Gastroesophageal sphincter (tissue), 3 donors: Measurements from ENCODE around the gene BUD31.

Experiments
- CTCF ChIP-seq, 4 experiments: fragments of 200-600 bp in 2 of 4; fragments of 450-650 bp in 2 of 4; sonication (generic) in 1 of 4; IDR thresholded peaks; one replicate each; pipeline ENCODE4 v1.5.1; 2017 to 2019; ENCODE audit warnings: antibody characterized with exemption in 4 of 4, mild to moderate bottlenecking in 2 of 4, moderate library complexity in 2 of 4
- EP300 ChIP-seq: sonication (generic); formaldehyde crosslinking; IDR thresholded peaks from one replicate; pipeline ENCODE4 v1.6.1; 2017; ENCODE audit warnings: antibody characterized with exemption, mild to moderate bottlenecking
- POLR2A ChIP-seq, 2 donors: fragments of 450-650 bp; IDR thresholded peaks; one replicate each; pipeline ENCODE4 v1.6.1; 2017; ENCODE audit warnings: antibody characterized with exemption in 2 of 2, mild to moderate bottlenecking in 2 of 2, moderate library complexity in 1 of 2
- POLR2AphosphoS5 ChIP-seq: sonication (generic); formaldehyde crosslinking; IDR thresholded peaks from one replicate; pipeline ENCODE4 v1.6.1; 2017; ENCODE audit warnings: antibody characterized with exemption

DNA sequence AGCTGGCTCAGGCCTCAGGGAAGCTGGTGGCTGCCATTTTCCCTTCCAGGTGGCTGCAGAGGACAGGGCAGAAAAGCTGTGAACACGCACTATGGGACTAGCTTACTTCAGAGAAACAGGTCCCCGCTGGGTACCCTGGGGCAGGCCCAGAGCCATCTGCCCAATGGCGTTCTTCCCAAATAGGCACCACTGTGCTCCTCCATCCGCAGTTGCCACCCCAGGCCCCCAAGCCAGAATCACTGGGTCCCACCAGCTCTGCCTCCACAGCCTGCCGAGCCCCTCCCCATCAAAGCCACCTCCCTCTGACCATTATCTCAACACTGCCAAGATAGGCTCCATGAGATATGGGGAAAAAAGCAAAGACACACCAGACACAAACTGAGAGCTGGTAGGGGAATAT, 11.4 kb downstream of the BUD31 start:
- no peak for TF ChIP-seq CTCF (IDR thresholded peaks at IDR 0.05)
- TF ChIP-seq POLR2A (IDR thresholded peaks at IDR 0.05) = no peak
- no peak for TF ChIP-seq POLR2AphosphoS5
- TF ChIP-seq EP300 = no peak
